GM23248 (cell line): ENCODE results near the gene TMEM25. TPM values are rescaled to one million over a fixed set of nuclear protein-coding genes. Genes with fewer than 3 reads are reported as not detected.

Experiments
- DNase-seq: peaks from one replicate; pipeline ENCODE4 v3.0.0-alpha.2; 2015
- H2AFZ ChIP-seq: fragments of 200-600 bp; sonication (generic); 2 replicates; pipeline ENCODE4 v1.6.1; 2016; ENCODE audit warnings: antibody characterized with exemption
- H3F3A ChIP-seq: fragments of 200-600 bp; sonication (generic); 2 replicates; pipeline ENCODE4 v1.6.1; 2016; ENCODE audit warnings: mild to moderate bottlenecking, antibody characterized with exemption, mixed run types; ENCODE audit not compliant: insufficient read depth
- H3K27ac ChIP-seq: fragments of 200-600 bp; sonication (generic); 2 replicates; pipeline ENCODE4 v1.5.1; 2016; ENCODE audit warnings: mild to moderate bottlenecking
- H3K27me3 ChIP-seq: fragments of 200-600 bp; sonication (generic); replicated peaks from 2 replicates; pipeline ENCODE4 v1.6.1; 2016; ENCODE audit warnings: mild to moderate bottlenecking; ENCODE audit not compliant: insufficient read depth
- H3K36me3 ChIP-seq: fragments of 200-600 bp; sonication (generic); 2 replicates; pipeline ENCODE4 v1.6.1; 2016; ENCODE audit warnings: low read depth, mild to moderate bottlenecking
- H3K4me1 ChIP-seq: fragments of 200-600 bp; sonication (generic); 2 replicates; pipeline ENCODE4 v1.6.1; 2016; ENCODE audit warnings: mild to moderate bottlenecking; ENCODE audit not compliant: insufficient read depth
- H3K4me2 ChIP-seq: fragments of 200-600 bp; sonication (generic); one replicate; pipeline ENCODE4 v1.6.1; 2016; ENCODE audit warnings: mild to moderate bottlenecking; ENCODE audit not compliant: unreplicated experiment
- H3K4me3 ChIP-seq: fragments of 200-600 bp; sonication (generic); 2 replicates; pipeline ENCODE4 v1.5.1; 2016; ENCODE audit warnings: mild to moderate bottlenecking
- H3K79me2 ChIP-seq: fragments of 200-600 bp; sonication (generic); 2 replicates; pipeline ENCODE4 v1.6.1; 2016; ENCODE audit warnings: mild to moderate bottlenecking; ENCODE audit not compliant: insufficient read depth
- H3K9ac ChIP-seq: fragments of 200-600 bp; sonication (generic); 2 replicates; pipeline ENCODE4 v1.6.1; 2016; ENCODE audit warnings: mild to moderate bottlenecking
- H3K9me2 ChIP-seq: fragments of 200-600 bp; sonication (generic); 2 replicates; pipeline ENCODE4 v1.6.1; 2016; ENCODE audit warnings: mixed run types, mild to moderate bottlenecking, moderate library complexity; ENCODE audit not compliant: insufficient read depth
- H3K9me3 ChIP-seq: fragments of 200-600 bp; sonication (generic); one replicate; pipeline ENCODE4 v1.6.1; 2017; ENCODE audit warnings: low read depth
- H4K20me1 ChIP-seq: fragments of 200-600 bp; sonication (generic); 2 replicates; pipeline ENCODE4 v1.6.0; 2016; ENCODE audit not compliant: insufficient read depth
- EZH2 ChIP-seq: fragments of 200-600 bp; sonication (generic); IDR thresholded peaks from 2 replicates; pipeline ENCODE4 v1.6.1; 2018; ENCODE audit warnings: antibody characterized with exemption, mild to moderate bottlenecking; ENCODE audit not compliant: insufficient read depth, poor library complexity, severe bottlenecking
- EZH2phosphoT487 ChIP-seq: fragments of 200-600 bp; sonication (generic); IDR thresholded peaks from 2 replicates; pipeline ENCODE4 v1.6.1; 2018; ENCODE audit warnings: antibody characterized with exemption, moderate library complexity, mild to moderate bottlenecking, low read depth; ENCODE audit not compliant: insufficient read depth
- WGBS, 2 experiments: methylation state at CpG; one replicate each; pipeline ENCODE4 v1.1.6; 2015 to 2017; ENCODE audit warnings: low lambda C conversion rate in 2 of 2, low coverage in 1 of 2; ENCODE audit errors: missing lambda C conversion rate in 2 of 2; 5-methylcytosine and 5-hydroxymethylcytosine counted together
- in situ Hi-C: fragments of 300-500 bp; cut with MboI; formaldehyde crosslinking; loops from 2 replicates; pipeline ENCODE4 v1.15.0; 2020
- polyA plus RNA-seq: library from polyadenylated mRNA; unstranded; fragments of >200 nt; fragmentation: Nextera tagmentation; extraction: Ambion mirVana; gene quantifications from 2 replicates; pipeline ENCODE4 v1.2.1, GENCODE V29; 2016
- total RNA-seq: library from RNA; depleted of rRNA; stranded (reverse); fragments of >200 nt; shearing (Covaris generic); gene quantifications from 2 replicates; pipeline ENCODE4 v1.2.3, GENCODE V29; 2014

TMEM25 gene
- total and polyA plus RNA-seq, 2 experiments from 2014 or later: 7.1 to 10.6 TPM

GRCh38 chr11:118488480-118489109 lies 42.4 kb upstream of the TMEM25 start:
- peaks cover 85% of the 10 kb centered on the region for H3K36me3 ChIP-seq
- no peaks in the 10 kb centered on the region for H3K27me3 ChIP-seq
- H3K9ac ChIP-seq: no peak overlapping the region
- H3K9me2 ChIP-seq: no peaks in the 10 kb centered on the region
- H4K20me1 ChIP-seq: no peaks in the 10 kb centered on the region
- peak; percentile 84 for DNase-seq
- H3F3A ChIP-seq: peaks cover 34% of the 10 kb centered on the region
- no peak overlapping the region for H2AFZ ChIP-seq
- H3K79me2 ChIP-seq: no peaks in the 10 kb centered on the region
- H3K4me2 ChIP-seq: no peak overlapping the region
- H3K4me1 ChIP-seq: no peaks in the 10 kb centered on the region
- H3K4me3 ChIP-seq: no peak overlapping the region
- WGBS, 2 experiments: 23 to 25% methylated on average over 7 of the region's 7 CpGs
- no peak overlapping the region for H3K27ac ChIP-seq
- in situ Hi-C loops: no loop called here
- H3K9me3 ChIP-seq: no peaks in the 10 kb centered on the region
- TF ChIP-seq EZH2: no peak
- TF ChIP-seq EZH2phosphoT487: no peak

DNA sequence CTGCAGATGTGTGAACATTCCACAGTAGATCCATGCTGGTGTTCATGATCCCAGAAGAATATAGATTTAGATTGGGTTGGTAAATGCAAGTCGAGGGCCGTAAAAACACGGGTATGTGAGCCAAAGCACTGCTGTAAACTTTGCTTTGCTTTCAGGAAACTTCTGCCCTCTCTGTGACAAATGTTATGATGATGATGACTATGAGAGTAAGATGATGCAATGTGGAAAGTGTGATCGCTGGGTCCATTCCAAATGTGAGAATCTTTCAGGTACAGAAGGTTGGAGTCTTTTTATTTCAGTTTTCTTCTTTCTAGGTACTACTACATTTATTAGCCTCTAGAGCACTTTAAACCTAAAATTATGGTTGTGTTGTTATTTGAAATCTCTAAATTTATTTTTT lies 40.0 kb upstream of the TMEM25 start:
- no peak overlapping the region for H3K4me3 ChIP-seq
- TF ChIP-seq EZH2 (no peak), EZH2phosphoT487 (no peak)
- DNase-seq: peak; percentile 2
- H3K27ac ChIP-seq: no peak overlapping the region
- H2AFZ ChIP-seq: no peak overlapping the region
- no peaks in the 10 kb centered on the region for H3K79me2 ChIP-seq
- H3K9ac ChIP-seq: no peak overlapping the region
- H3K9me3 ChIP-seq: no peaks in the 10 kb centered on the region
- 79 to 81% methylated on average over 4 of the region's 4 CpGs for WGBS, 2 experiments
- in situ Hi-C loops: no loop called here
- no peak overlapping the region for H3K4me2 ChIP-seq
- H3F3A ChIP-seq: peaks cover 16% of the 10 kb centered on the region; the same call in 1 of the 2 replicates
- peaks cover 77% of the 10 kb centered on the region for H3K36me3 ChIP-seq
- H3K9me2 ChIP-seq: no peaks in the 10 kb centered on the region
- no peaks in the 10 kb centered on the region for H4K20me1 ChIP-seq
- no peaks in the 10 kb centered on the region for H3K4me1 ChIP-seq
- no peaks in the 10 kb centered on the region for H3K27me3 ChIP-seq

DNA sequence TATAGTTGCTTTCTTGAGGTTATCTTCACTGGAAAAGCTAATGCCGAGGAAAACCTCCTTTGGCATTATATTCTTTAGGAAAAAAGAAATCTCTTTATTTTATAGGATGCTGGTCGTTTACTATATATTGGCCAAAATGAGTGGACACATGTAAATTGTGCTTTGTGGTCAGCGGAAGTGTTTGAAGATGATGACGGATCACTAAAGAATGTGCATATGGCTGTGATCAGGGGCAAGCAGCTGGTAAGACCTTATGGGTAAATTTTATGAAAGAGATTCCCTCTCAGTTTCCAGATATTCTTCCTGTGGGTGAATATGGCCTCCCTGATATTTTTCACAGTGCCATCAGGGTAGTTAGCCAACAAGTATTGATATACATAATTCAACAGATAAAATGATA lies 33.2 kb upstream of the TMEM25 start:
- H3K4me1 ChIP-seq: no peaks in the 10 kb centered on the region
- H3K9me2 ChIP-seq: no peaks in the 10 kb centered on the region
- H3K27ac ChIP-seq: no peak overlapping the region
- no peaks in the 10 kb centered on the region for H3K27me3 ChIP-seq
- WGBS, 2 experiments: 64 to 69% methylated on average over 4 of the region's 4 CpGs
- H3K36me3 ChIP-seq: peaks cover 80% of the 10 kb centered on the region
- H3K4me2 ChIP-seq: no peak overlapping the region
- H3F3A ChIP-seq: no peaks in the 10 kb centered on the region
- no peak for TF ChIP-seq EZH2phosphoT487
- no peak for TF ChIP-seq EZH2
- no peaks in the 10 kb centered on the region for H3K9me3 ChIP-seq
- in situ Hi-C loops: no loop called here
- DNase-seq: peak; percentile 30
- H2AFZ ChIP-seq: no peak overlapping the region
- no peak overlapping the region for H3K4me3 ChIP-seq
- H3K9ac ChIP-seq: no peak overlapping the region
- no peaks in the 10 kb centered on the region for H4K20me1 ChIP-seq
- H3K79me2 ChIP-seq: no peaks in the 10 kb centered on the region

DNA sequence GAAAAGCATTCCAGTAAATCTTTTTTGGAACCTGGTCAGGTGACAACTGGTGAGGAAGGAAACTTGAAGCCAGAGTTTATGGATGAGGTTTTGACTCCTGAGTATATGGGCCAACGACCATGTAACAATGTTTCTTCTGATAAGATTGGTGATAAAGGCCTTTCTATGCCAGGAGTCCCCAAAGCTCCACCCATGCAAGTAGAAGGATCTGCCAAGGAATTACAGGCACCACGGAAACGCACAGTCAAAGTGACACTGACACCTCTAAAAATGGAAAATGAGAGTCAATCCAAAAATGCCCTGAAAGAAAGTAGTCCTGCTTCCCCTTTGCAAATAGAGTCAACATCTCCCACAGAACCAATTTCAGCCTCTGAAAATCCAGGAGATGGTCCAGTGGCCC lies 27.8 kb upstream of the TMEM25 start:
- Histone ChIP-seq H3K79me2 (0 out of 2 replicates have a peak, but pooled peaks cover 5% of the 10 kb centered on the region), H3K9me3 (no peaks in the 10 kb centered on the region), H3K27me3 (no peaks in the 10 kb centered on the region), H3K9ac (no peak overlapping the region), H4K20me1 (no peaks in the 10 kb centered on the region), H3K9me2 (no peaks in the 10 kb centered on the region), H3K27ac (no peak overlapping the region), H3K4me2 (no peak overlapping the region), H3K4me1 (no peaks in the 10 kb centered on the region), H3F3A (no peaks in the 10 kb centered on the region), H2AFZ (no peak overlapping the region), H3K36me3 (peaks cover 94% of the 10 kb centered on the region), H3K4me3 (no peak overlapping the region)
- in situ Hi-C loops: no loop called here
- no peak for DNase-seq
- TF ChIP-seq EZH2: no peak
- WGBS, 2 experiments: 98% methylated on average over 3 of the region's 3 CpGs

GRCh38 chr11:118511601-118512000 lies 19.4 kb upstream of the TMEM25 start:
- H3K36me3 ChIP-seq: peaks cover 77% of the 10 kb centered on the region
- H3K9me3 ChIP-seq: no peaks in the 10 kb centered on the region
- in situ Hi-C loops: no loop called here
- no peaks in the 10 kb centered on the region for H3K9me2 ChIP-seq
- TF ChIP-seq EZH2 (no peak), EZH2phosphoT487 (no peak)
- 85 to 89% methylated on average over 5 of the region's 5 CpGs for WGBS, 2 experiments
- no peak overlapping the region for H3K4me2 ChIP-seq
- H2AFZ ChIP-seq: no peak overlapping the region
- no peak for DNase-seq
- H3K79me2 ChIP-seq: no peaks in the 10 kb centered on the region
- no peak overlapping the region for H3K9ac ChIP-seq
- H3K27me3 ChIP-seq: no peaks in the 10 kb centered on the region
- H3K27ac ChIP-seq: no peak overlapping the region
- no peak overlapping the region for H3K4me3 ChIP-seq
- H3K4me1 ChIP-seq: no peaks in the 10 kb centered on the region
- H3F3A ChIP-seq: no peaks in the 10 kb centered on the region; the same call in 1 of the 2 replicates
- H4K20me1 ChIP-seq: no peaks in the 10 kb centered on the region
